HK-2 (cell line): ENCODE results near the gene FRMD4A.
"Not testable (repeated sequence)": the region's sequence is repeated elsewhere in the genome, so short reads cannot be mapped to it uniquely, and the experiment has no call there.

Source experiments
- DNase-seq: peaks from one replicate; pipeline ENCODE4 v3.0.0-alpha.2; 2018; ENCODE audit not compliant: unreplicated experiment

FRMD4A gene

DNA sequence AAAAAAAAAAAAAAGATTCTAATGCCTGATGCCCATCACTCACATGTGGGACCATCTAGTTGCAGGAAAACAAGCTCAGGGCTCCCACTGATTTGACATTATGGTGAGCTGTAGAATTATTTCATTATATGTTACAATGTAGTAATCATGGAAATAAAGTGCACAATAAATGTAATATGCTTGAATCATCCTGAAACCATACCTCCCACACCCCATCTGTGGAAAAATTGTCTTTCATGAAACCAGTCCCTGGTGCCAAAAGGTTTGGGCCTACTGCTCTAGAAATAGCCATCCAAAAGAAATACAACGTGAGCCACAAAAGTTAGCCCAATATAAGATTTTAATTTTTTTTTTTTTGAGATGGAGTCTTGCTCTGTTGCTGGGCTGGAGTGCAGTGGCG, 478.8 kb downstream of the FRMD4A start:
- DNase-seq: no peak

DNA sequence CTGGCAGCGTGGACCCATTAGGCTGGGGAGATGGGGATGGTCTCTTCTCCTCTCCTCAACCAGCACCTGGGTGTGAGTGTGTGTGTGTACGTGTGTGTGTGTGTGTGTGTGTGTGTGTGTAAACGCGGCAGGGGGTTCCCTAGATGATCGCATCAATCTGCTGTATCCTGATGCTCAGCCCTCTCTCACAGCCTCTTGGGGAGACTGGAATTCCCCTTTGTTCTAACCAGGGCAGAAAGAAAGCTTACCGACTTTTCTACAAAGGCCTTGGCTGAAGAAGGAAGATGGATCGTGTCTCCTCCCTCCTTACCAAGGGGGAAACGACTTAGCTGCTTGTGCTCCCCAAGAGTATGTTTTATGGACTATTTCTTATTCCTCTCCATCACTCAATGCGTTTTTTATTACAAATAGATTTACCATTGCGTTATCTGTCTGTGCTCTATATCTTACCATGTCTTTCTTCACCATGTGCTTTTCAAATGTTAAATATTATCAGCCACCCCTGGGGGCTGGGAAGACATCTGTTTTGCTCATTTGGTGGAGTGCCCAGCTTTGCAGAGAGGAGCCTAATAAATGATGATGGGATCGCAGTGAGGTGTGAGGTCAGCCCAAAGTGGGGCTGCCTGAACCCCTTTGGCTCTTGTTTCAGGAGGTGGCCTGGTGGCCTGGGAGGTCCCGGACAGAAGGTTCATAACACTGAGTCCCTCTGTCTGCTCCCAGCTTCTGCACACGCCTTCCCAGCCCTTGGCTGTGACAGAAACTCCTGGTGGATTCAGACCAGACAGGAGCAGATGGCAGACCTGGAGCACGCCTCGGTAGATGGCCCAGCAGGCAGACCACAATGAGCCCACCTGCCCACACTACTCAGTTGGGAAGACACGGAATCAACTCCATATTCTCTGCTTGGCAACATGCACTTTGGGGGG, 481.9 kb downstream of the FRMD4A start:
- DNase-seq: no peak

DNA sequence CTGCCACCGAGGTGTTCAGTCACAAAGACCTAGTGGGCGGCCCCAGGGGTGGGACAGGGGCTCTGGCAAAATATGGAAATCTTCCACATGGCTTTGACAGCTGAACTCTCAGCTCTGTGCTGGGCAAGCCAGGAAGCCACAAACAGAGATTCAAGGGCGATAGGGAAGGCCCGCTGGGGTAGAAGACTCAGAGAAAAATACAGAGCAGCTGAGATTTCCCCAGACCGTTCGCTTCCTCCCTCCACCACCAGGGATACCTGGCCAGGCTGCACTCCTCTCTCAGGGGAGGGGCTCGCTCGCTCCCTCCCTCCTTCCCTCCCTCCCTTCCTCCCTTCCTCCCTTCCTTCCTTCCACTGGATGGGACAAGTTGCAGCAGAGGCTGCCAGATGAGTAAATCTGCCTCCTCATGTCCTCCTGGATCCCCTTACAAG, 483.5 kb downstream of the FRMD4A start:
- DNase-seq: no peak

DNA sequence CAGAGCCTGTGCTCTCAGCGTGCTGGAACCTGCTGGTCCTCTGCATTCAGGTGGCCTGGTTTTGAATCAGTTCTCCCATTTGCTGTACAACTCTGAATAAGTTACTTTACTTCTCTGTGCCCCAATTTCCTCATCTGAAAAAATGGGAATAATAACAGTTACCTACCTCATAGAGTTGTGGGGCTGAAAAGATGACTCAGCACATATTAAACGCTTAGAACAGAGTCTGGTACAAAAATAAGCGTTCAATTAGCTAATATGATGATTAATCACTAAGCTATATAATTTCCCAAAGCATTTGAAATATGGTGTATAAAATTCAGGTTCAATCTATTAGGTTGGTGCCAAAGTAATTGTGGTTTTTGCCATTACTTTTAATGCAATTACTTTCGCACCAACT, 484.8 kb downstream of the FRMD4A start:
- DNase-seq: no peak

GRCh38 chr10:13844651-13845050, 486.1 kb downstream of the FRMD4A start:
- no peak for DNase-seq

DNA sequence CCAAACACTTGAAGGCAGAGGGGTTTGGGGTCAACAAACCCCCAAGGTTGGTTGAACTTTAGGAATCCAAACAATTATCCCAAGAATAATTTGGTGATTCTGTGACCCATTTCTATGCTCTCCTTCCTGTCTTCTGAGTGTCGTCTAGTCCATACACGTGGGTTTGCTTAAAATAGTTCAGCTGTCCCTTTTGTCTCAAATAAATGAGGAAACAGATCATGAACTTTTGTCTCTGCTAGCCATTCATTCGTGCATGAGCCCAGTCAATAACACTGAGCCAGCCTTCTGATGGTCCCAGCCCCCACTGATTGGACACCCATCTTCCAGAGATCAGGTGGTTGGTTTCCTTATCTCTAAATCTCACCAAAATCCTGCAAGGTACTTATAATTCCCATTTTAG, 488.6 kb downstream of the FRMD4A start:
- DNase-seq: no peak

- DNase-seq: no peak
These were observed 490.7 kb downstream of the FRMD4A start for GRCh38 chr10:13840036-13840435.

DNA sequence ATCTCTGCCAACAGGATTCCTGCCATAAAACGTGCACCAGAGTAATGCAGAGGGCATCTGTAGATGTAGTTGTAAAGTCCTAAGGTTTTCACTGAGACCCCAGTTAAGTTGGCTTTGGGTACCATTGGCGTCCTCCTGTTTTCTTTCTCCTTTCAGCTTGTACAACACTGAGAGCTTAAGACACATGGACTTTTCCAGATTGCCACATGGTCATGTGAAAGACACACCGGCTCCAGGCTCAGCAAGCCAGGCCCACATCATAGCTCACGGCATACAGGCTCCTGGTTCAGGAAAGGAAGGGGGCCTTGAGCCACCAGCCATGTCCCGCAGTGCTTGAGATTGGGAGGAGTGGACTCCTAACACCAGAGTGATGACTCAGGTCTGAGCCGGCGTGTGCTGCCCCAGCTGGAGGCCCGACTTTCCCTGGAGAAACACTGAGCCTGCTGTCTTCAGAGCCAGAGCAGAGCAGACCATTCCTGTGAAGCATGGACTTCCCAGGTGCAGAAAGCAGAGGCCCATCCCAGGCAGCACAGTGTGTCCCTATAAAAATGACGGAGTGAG, 491.2 kb downstream of the FRMD4A start:
- DNase-seq: peak; percentile 34

GRCh38 chr10:13839030-13839429, 491.7 kb downstream of the FRMD4A start:
- no peak for DNase-seq

- no peak for DNase-seq
These were observed 492.8 kb downstream of the FRMD4A start for GRCh38 chr10:13837966-13838365.

DNA sequence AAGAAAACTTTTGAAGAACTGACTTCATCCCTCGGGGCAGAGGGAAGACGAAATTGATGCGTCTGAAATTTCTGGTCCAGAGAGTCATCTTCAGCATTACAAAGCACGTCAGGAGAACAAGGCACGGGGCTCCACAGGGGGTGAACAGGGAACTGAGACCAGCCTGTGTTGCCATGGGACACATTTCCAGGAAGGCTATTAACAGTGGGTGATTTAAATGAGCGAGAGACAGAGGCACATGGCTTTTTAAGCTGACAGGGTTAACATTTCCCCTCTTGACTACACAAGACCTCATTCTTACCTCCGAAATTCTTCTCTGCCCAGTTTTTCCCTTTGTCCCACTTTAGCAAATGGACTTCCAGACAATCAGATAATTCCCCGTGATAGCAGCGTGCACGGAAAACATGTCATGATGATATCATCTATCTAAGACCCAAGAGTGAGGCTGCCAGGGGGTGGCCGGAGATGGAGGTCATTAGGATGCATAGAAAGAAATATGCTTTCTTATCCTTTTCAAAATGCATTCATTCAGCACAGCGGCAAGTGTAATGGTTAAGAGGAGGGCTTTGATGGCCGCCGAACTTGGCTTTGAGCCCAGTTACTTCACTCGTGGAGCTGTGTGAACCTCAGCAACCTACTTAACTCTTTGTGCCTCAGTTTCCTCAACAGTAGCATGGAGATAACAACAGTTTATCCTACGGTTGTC, 496.0 kb downstream of the FRMD4A start:
- DNase-seq: no peak

GRCh38 chr10:13831711-13832141, 499.0 kb downstream of the FRMD4A start:
- DNase-seq: no peak

GRCh38 chr10:13830385-13830784, 500.3 kb downstream of the FRMD4A start:
- DNase-seq: no peak

- no peak for DNase-seq
These were observed 500.9 kb downstream of the FRMD4A start for GRCh38 chr10:13829790-13830189.

DNA sequence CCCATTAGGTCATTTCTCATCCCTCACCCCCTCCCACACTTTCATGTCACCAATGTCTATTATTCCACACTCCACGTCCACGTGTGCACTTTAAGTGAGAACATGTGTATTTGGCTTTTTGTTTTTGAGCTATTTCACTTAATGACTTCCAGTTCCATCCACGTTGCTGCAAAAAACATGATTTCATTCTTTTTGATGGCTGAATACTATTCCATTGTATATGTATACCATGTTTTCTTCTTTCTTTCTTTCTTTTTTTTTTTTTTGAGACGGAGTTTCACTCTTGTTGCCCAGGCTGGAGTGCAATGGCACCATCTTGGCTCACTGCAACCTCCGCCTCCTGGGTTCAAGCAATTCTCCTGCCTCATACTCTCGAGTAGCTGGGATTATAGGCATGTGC, 502.4 kb downstream of the FRMD4A start:
- DNase-seq: not testable (repeated sequence)

DNA sequence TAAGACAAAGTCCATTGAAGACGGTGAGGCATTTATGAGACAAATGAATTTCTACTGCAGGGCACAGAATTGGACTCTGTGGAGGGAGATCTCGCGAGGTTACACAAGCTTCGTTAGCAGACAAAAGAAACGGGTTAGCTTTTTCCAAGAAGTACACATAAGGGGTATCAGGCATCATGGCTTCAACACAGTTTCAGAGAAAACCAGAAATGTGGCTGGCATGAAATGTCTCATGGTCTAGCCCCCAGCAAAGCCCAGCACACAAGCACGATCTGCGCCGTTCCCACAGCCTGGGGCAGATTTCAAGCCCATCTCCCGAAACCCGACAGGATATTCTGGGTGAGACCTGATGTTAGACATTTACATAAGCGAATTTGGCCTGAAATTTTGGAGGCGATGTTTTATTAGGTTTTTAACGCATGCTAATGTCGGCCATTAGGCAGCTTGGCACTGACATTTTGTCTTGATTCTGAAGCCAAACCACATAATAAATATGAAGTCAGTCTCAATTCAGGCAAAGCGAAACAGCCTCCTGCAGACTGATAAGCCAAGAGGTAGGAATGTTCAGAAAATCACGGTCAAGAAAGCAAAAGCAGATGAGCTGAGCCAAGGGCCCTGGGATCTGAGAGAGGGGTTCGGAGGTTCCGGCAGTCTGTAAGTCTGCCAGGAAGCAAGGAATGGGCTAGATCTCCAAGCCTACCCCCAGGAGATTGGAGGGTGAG, 503.5 kb downstream of the FRMD4A start:
- DNase-seq: no peak

GRCh38 chr10:13823709-13824405, 506.9 kb downstream of the FRMD4A start:
- no peak for DNase-seq

DNA sequence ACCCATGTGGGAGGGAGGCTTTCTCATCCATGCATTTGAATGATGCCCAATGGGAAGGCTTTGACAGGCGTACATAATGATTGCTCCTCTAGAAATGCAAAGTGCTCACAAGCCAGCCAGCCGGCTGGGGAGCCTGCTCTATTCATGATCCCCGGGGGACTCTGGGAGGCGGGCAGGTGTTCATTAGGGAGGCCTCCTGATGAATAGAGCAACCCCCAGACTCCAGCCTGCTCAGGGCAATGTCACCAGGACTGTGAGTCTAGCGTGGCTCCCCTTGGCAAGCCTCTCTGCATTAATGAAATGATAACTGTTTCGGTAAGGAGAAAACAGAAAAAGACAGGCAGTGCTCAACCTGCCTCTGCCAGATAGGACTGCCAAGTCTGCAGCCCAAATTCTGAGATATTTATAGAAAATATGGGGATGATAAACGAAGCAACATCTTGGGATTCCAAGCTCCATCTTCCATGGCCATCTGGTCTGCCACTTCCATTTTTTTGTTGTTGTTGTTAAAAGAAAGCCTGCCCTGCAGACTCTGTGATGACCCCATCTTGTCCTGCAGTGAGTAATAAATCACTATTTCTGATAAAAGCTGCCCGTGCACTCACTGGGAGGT, 507.5 kb downstream of the FRMD4A start:
- DNase-seq: no peak

- DNase-seq: no peak
These were observed 508.2 kb downstream of the FRMD4A start for GRCh38 chr10:13822490-13822889.

GRCh38 chr10:13820964-13821337, 509.8 kb downstream of the FRMD4A start:
- no peak for DNase-seq
